ENCODE results near the gene SDK1.

The SDK1 gene

GRCh38 chr7:3282457-3282856 is 18.6 kb upstream of the SDK1 start:
- H3K36me3 ChIP-seq (ENCODE audit: control insufficient read depth in 2 of 2, insufficient read depth in 1 of 2, low read length in 2 of 2), result no peaks in the 10 kb centered on the region
- H3K4me1 ChIP-seq (ENCODE audit: control insufficient read depth, insufficient read depth, low read length), result no peaks in the 10 kb centered on the region
- H3K9me3 ChIP-seq (ENCODE audit: control insufficient read depth, insufficient read depth, low read depth, low read length), result no peaks in the 10 kb centered on the region
- no peak overlapping the region for H3K4me3 ChIP-seq (ENCODE audit: low read depth, low read length)
- no peak overlapping the region for H3K27ac ChIP-seq (ENCODE audit: extremely low read depth, low read depth, low read length)
- POLR2A ChIA-PET, result no interaction called here
- no peak for TF ChIP-seq ZFP3 (tag by site-specific recombination; IDR thresholded peaks at IDR 0.05; ENCODE audit: low read depth)
- no peak for TF ChIP-seq ZNF692 (tag by site-specific recombination; IDR thresholded peaks at IDR 0.05)
- TF ChIP-seq, protein P1, sequence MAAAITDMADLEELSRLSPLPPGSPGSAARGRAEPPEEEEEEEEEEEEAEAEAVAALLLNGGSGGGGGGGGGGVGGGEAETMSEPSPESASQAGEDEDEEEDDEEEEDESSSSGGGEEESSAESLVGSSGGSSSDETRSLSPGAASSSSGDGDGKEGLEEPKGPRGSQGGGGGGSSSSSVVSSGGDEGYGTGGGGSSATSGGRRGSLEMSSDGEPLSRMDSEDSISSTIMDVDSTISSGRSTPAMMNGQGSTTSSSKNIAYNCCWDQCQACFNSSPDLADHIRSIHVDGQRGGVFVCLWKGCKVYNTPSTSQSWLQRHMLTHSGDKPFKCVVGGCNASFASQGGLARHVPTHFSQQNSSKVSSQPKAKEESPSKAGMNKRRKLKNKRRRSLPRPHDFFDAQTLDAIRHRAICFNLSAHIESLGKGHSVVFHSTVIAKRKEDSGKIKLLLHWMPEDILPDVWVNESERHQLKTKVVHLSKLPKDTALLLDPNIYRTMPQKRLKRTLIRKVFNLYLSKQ (tag by site-specific recombination; IDR thresholded peaks at IDR 0.05; ENCODE audit: borderline replicate concordance), result no peak
- TF ChIP-seq ZFHX2 (tag by site-specific recombination; conservative IDR thresholded peaks at IDR 0.05), result no peak
- no peak for TF ChIP-seq ZNF362 (tag by site-specific recombination; IDR thresholded peaks at IDR 0.05)
- no peak for TF ChIP-seq KLF10 (tag by site-specific recombination; IDR thresholded peaks at IDR 0.05)
- TF ChIP-seq ZBTB6 (tag by site-specific recombination; IDR thresholded peaks at IDR 0.05), result no peak
- no peak for TF ChIP-seq ZNF350 (tag by site-specific recombination; IDR thresholded peaks at IDR 0.05)
- no peak for TF ChIP-seq ELK4 (IDR thresholded peaks at IDR 0.05; ENCODE audit: borderline replicate concordance, low read depth, low read length)
- TF ChIP-seq BCL11B (tag by site-specific recombination; IDR thresholded peaks at IDR 0.05; ENCODE audit: low read depth), result no peak
- no peak for TF ChIP-seq ZNF561 (tag by site-specific recombination; IDR thresholded peaks at IDR 0.05; ENCODE audit: borderline replicate concordance)
- CTCF ChIA-PET, result no interaction called here

DNA sequence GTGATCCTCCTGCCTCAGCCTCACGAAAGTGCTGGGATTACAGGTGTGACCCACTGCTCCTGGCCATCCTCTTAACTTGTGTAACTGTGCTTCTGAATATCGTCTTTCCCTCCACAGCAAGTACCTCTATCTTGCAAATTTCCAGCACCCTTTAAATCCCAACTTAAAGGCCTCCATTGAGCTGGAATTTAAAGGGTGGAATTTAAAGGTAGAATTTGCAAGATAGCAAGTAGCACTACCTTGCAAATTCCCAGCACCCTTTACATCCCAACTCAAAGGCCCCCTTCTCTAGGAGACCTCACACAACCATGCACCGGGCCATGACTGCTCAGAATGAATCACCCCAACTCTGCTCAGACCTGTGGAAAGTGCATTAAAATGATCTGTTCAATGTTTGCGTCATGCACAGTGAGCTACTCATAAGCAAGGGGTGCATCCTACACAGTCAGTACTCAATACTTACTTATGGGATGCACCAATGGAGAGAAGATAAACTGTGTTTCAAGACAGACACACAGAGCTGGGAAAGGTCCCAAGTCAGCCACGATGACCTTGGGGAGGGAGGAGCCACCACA is 17.8 kb upstream of the SDK1 start:
- H3K9me3 ChIP-seq (ENCODE audit: control insufficient read depth, insufficient read depth, low read depth, low read length), result no peaks in the 10 kb centered on the region
- no peak overlapping the region for H3K4me3 ChIP-seq (ENCODE audit: low read depth, low read length)
- H3K27ac ChIP-seq (ENCODE audit: extremely low read depth, low read depth, low read length), result no peak overlapping the region
- CTCF ChIA-PET, result interaction anchor here (0.7 kb wide), 1 partner anchor 346 kb away, joined by 3 read pairs; no protein-coding TSS in a partner anchor
- H3K36me3 ChIP-seq (ENCODE audit: control insufficient read depth in 2 of 2, insufficient read depth in 1 of 2, low read length in 2 of 2), result no peaks in the 10 kb centered on the region
- POLR2A ChIA-PET, result no interaction called here
- no peaks in the 10 kb centered on the region for H3K4me1 ChIP-seq (ENCODE audit: control insufficient read depth, insufficient read depth, low read length)
- TF ChIP-seq, protein P2, sequence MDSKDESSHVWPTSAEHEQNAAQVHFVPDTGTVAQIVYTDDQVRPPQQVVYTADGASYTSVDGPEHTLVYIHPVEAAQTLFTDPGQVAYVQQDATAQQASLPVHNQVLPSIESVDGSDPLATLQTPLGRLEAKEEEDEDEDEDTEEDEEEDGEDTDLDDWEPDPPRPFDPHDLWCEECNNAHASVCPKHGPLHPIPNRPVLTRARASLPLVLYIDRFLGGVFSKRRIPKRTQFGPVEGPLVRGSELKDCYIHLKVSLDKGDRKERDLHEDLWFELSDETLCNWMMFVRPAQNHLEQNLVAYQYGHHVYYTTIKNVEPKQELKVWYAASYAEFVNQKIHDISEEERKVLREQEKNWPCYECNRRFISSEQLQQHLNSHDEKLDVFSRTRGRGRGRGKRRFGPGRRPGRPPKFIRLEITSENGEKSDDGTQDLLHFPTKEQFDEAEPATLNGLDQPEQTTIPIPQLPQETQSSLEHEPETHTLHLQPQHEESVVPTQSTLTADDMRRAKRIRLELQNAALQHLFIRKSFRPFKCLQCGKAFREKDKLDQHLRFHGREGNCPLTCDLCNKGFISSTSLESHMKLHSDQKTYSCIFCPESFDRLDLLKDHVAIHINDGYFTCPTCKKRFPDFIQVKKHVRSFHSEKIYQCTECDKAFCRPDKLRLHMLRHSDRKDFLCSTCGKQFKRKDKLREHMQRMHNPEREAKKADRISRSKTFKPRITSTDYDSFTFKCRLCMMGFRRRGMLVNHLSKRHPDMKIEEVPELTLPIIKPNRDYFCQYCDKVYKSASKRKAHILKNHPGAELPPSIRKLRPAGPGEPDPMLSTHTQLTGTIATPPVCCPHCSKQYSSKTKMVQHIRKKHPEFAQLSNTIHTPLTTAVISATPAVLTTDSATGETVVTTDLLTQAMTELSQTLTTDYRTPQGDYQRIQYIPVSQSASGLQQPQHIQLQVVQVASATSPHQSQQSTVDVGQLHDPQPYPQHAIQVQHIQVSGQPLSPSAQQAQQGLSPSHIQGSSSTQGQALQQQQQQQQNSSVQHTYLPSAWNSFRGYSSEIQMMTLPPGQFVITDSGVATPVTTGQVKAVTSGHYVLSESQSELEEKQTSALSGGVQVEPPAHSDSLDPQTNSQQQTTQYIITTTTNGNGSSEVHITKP (tag by site-specific recombination; IDR thresholded peaks at IDR 0.05), result no peak
- no peak for TF ChIP-seq ZNF311 (tag by site-specific recombination; IDR thresholded peaks at IDR 0.05; ENCODE audit: borderline replicate concordance)
- TF ChIP-seq ZNF692 (tag by site-specific recombination; IDR thresholded peaks at IDR 0.05), result no peak
- no peak for TF ChIP-seq ZNF544 (tag by site-specific recombination; IDR thresholded peaks at IDR 0.05)
- TF ChIP-seq EGR2 (tag by site-specific recombination; IDR thresholded peaks at IDR 0.05; ENCODE audit: low read depth), result no peak
- no peak for TF ChIP-seq KLF1 (tag by site-specific recombination; IDR thresholded peaks at IDR 0.05)

Data from HEK293 (cell line).